HepG2 (cell line): ENCODE data around the gene FXR2.

Experiments
- CTCF ChIP-seq: sonication (generic); formaldehyde crosslinking; IDR thresholded peaks from 2 replicates; pipeline ENCODE4 v1.5.0; 2020; ENCODE audit warnings: mild to moderate bottlenecking, missing genetic modification reagents, moderate library complexity
- HMGXB4 ChIP-seq, 2 experiments: sonication (generic) in 1 of 2; formaldehyde crosslinking in 1 of 2; IDR thresholded peaks; 2 replicates each; pipeline versions ENCODE4 v1.4.0 to v1.6.1; 2018 to 2020; ENCODE audit warnings: missing genetic modification reagents in 2 of 2, borderline replicate concordance in 1 of 2, low read depth in 1 of 2, mild to moderate bottlenecking in 1 of 2, missing biosample characterization in 1 of 2
- IRF1 ChIP-seq: sonication (generic); formaldehyde crosslinking; IDR thresholded peaks from 2 replicates; pipeline ENCODE4 v1.4.0; 2020; ENCODE audit warnings: low read depth, mild to moderate bottlenecking, missing genetic modification reagents
- TEAD2 ChIP-seq: sonication (generic); formaldehyde crosslinking; IDR thresholded peaks from 2 replicates; pipeline ENCODE4 v1.9.0; 2021; ENCODE audit warnings: missing genetic modification reagents
- ZFY ChIP-seq: sonication (generic); formaldehyde crosslinking; IDR thresholded peaks from 2 replicates; pipeline ENCODE4 v1.4.0; 2020; ENCODE audit warnings: missing genetic modification reagents
- ZNF12 ChIP-seq: sonication (generic); formaldehyde crosslinking; IDR thresholded peaks from 2 replicates; pipeline ENCODE4 v1.5.0; 2020; ENCODE audit warnings: missing genetic modification reagents
- ZNF569 ChIP-seq: sonication (generic); formaldehyde crosslinking; IDR thresholded peaks from 2 replicates; pipeline ENCODE4 v1.5.0; 2020; ENCODE audit warnings: mild to moderate bottlenecking, missing genetic modification reagents, moderate library complexity, borderline replicate concordance

- TF ChIP-seq CTCF (CRISPR knock-in tag) (peak; percentile 15; the same call in 1 of the 2 replicates), TEAD2 (CRISPR knock-in tag) (no peak), ZFY (CRISPR knock-in tag) (peak; percentile 10), HMGXB4 (CRISPR knock-in tag; IDR thresholded peaks at IDR 0.05; ENCODE audit: borderline replicate concordance in 1 of 2, low read depth in 1 of 2) (peak; percentile 26 to 56; a peak in 1 of 4 replicates), ZNF569 (no peak), ZNF12 (CRISPR knock-in tag) (no peak), IRF1 (CRISPR knock-in tag) (no peak)
These were observed 65.9 kb downstream of the FXR2 start, which contains the start of gene TNFSF12 for GRCh38 chr17:7548585-7549400.
